GM11168 (cell line): Measurements from ENCODE around the gene COX8A.

Experiments used
- in situ Hi-C: fragments of 300-500 bp; cut with MboI; formaldehyde crosslinking; loops from one replicate; pipeline ENCODE4 v1.12.0; 2022; ENCODE audit warnings: low sequenced_read_pairs; ENCODE audit not compliant: unreplicated experiment

COX8A gene

GRCh38 chr11:64000740-64001483, 26.5 kb downstream of the COX8A start:
- in situ Hi-C loops, result no loop called here

GRCh38 chr11:64001484-64002420, 27.3 kb downstream of the COX8A start:
- in situ Hi-C loops, result no loop called here

GRCh38 chr11:64003807-64004589, 29.6 kb downstream of the COX8A start:
- in situ Hi-C loops, result no loop called here

GRCh38 chr11:64004590-64004984, 30.2 kb downstream of the COX8A start:
- in situ Hi-C loops, result no loop called here

- in situ Hi-C loops, result no loop called here
Measured at GRCh38 chr11:64005691-64006090, 31.3 kb downstream of the COX8A start.

- in situ Hi-C loops, result no loop called here
Measured at GRCh38 chr11:64006398-64006797, 32.0 kb downstream of the COX8A start.

- in situ Hi-C loops, result no loop called here
Measured at GRCh38 chr11:64007160-64007628, 32.8 kb downstream of the COX8A start.

GRCh38 chr11:64007629-64008282, 33.3 kb downstream of the COX8A start:
- in situ Hi-C loops, result no loop called here

- in situ Hi-C loops, result no loop called here
Measured at GRCh38 chr11:64008283-64008913, 34.0 kb downstream of the COX8A start.

GRCh38 chr11:64008914-64009633, 34.7 kb downstream of the COX8A start:
- in situ Hi-C loops, result no loop called here

- in situ Hi-C loops, result no loop called here
Measured at GRCh38 chr11:64009710-64010109, 35.3 kb downstream of the COX8A start.

- in situ Hi-C loops, result no loop called here
Measured at GRCh38 chr11:64010783-64011182, 36.4 kb downstream of the COX8A start.

GRCh38 chr11:64011371-64011770, 37.0 kb downstream of the COX8A start:
- in situ Hi-C loops, result no loop called here

GRCh38 chr11:64013141-64013896, 38.9 kb downstream of the COX8A start:
- in situ Hi-C loops, result no loop called here

GRCh38 chr11:64014356-64014755, 39.9 kb downstream of the COX8A start:
- in situ Hi-C loops, result no loop called here

GRCh38 chr11:64015510-64015909, 41.1 kb downstream of the COX8A start:
- in situ Hi-C loops, result no loop called here

GRCh38 chr11:64015935-64016845, 41.8 kb downstream of the COX8A start:
- in situ Hi-C loops, result no loop called here
